Type B pancreatic cell (in vitro differentiated cells): ENCODE data around the gene CCDC158. TPM values are rescaled to one million over a fixed set of nuclear protein-coding genes. Genes with fewer than 3 reads are reported as not detected.
A peak's percentile ranks its signal among the peaks of the same experiment; 100 is the strongest.

Experiments used
- DNase-seq: peaks from one replicate; pipeline ENCODE4 v3.0.0; 2021; ENCODE audit warnings: mixed read lengths; ENCODE audit not compliant: unreplicated experiment; ENCODE audit errors: extremely low spot score
- H3K27ac Mint-ChIP-seq: 2 replicates; pipeline ENCODE4 v1.8.0; 2021; ENCODE audit warnings: mild to moderate bottlenecking, mixed read lengths
- H3K27me3 Mint-ChIP-seq: 2 replicates; pipeline ENCODE4 v1.8.0; 2021; ENCODE audit warnings: mixed read lengths
- H3K36me3 Mint-ChIP-seq: 2 replicates; pipeline ENCODE4 v1.8.0; 2021; ENCODE audit warnings: mixed read lengths
- H3K4me1 Mint-ChIP-seq: one replicate; pipeline ENCODE4 v1.8.0; 2021; ENCODE audit warnings: mixed read lengths; ENCODE audit not compliant: unreplicated experiment
- H3K4me3 Mint-ChIP-seq: 2 replicates; pipeline ENCODE4 v1.8.0; 2021; ENCODE audit warnings: mild to moderate bottlenecking, mixed read lengths
- H3K9me3 Mint-ChIP-seq: 2 replicates; pipeline ENCODE4 v1.8.0; 2021; ENCODE audit warnings: mixed read lengths
- CTCF ChIP-seq: fragments of 200-600 bp; sonication (generic); conservative IDR thresholded peaks from 2 replicates; pipeline ENCODE4 v1.5.0; 2021; ENCODE audit warnings: antibody characterized with exemption, mild to moderate bottlenecking
- total RNA-seq: library from RNA; stranded (reverse); gene quantifications from 2 replicates; pipeline ENCODE4 v1.2.1, GENCODE V29; 2021; ENCODE audit warnings: low replicate concordance

CCDC158 gene
- total RNA-seq, 1 donor from 2014 or later, result not detected

GRCh38 chr4:76449362-76449767, 28.4 kb upstream of the CCDC158 start:
- H3K27me3 Mint-ChIP-seq, result no peaks in the 10 kb centered on the region
- peaks cover 30% of the 10 kb centered on the region for H3K4me1 Mint-ChIP-seq
- H3K4me3 Mint-ChIP-seq, result no peak overlapping the region
- H3K9me3 Mint-ChIP-seq, result no peaks in the 10 kb centered on the region
- H3K36me3 Mint-ChIP-seq, result peaks cover 4% of the 10 kb centered on the region
- TF ChIP-seq CTCF, result no peak
- no peak for DNase-seq
- H3K27ac Mint-ChIP-seq, result no peak overlapping the region

GRCh38 chr4:76448211-76448610, 27.3 kb upstream of the CCDC158 start:
- TF ChIP-seq CTCF, result no peak
- Mint-ChIP-seq H3K27ac (no peak overlapping the region), H3K4me3 (no peak overlapping the region), H3K4me1 (peaks cover 34% of the 10 kb centered on the region), H3K36me3 (peaks cover 4% of the 10 kb centered on the region), H3K27me3 (no peaks in the 10 kb centered on the region), H3K9me3 (no peaks in the 10 kb centered on the region)
- DNase-seq, result no peak

GRCh38 chr4:76447393-76447851, 26.5 kb upstream of the CCDC158 start:
- Mint-ChIP-seq H3K27me3 (no peaks in the 10 kb centered on the region), H3K27ac (no peak overlapping the region)

GRCh38 chr4:76445911-76446310, 25.0 kb upstream of the CCDC158 start:
- H3K27me3 Mint-ChIP-seq, result no peaks in the 10 kb centered on the region
- no peak overlapping the region for H3K27ac Mint-ChIP-seq
- no peak overlapping the region for H3K4me3 Mint-ChIP-seq
- no peak for DNase-seq
- TF ChIP-seq CTCF, result no peak
- H3K9me3 Mint-ChIP-seq, result peaks cover 4% of the 10 kb centered on the region
- H3K36me3 Mint-ChIP-seq, result peaks cover 8% of the 10 kb centered on the region
- peaks cover 35% of the 10 kb centered on the region for H3K4me1 Mint-ChIP-seq

More at GRCh38 chr4:76447393-76447851, 26.5 kb upstream of the CCDC158 start:
- no peak for TF ChIP-seq CTCF
- no peak overlapping the region for H3K4me3 Mint-ChIP-seq
- DNase-seq, result no peak
- peaks cover 4% of the 10 kb centered on the region for H3K36me3 Mint-ChIP-seq
- peaks cover 35% of the 10 kb centered on the region for H3K4me1 Mint-ChIP-seq
- H3K9me3 Mint-ChIP-seq, result no peaks in the 10 kb centered on the region

- H3K4me1 Mint-ChIP-seq, result peaks cover 21% of the 10 kb centered on the region
- no peak for TF ChIP-seq CTCF
- H3K27ac Mint-ChIP-seq, result no peak overlapping the region
Observed at GRCh38 chr4:76443376-76443775, 22.4 kb upstream of the CCDC158 start.

GRCh38 chr4:76442807-76443206, 21.9 kb upstream of the CCDC158 start:
- peaks cover 11% of the 10 kb centered on the region for H3K9me3 Mint-ChIP-seq
- no peak for DNase-seq
- peaks cover 8% of the 10 kb centered on the region for H3K36me3 Mint-ChIP-seq
- no peaks in the 10 kb centered on the region for H3K27me3 Mint-ChIP-seq
- H3K27ac Mint-ChIP-seq, result peak overlapping the region; percentile 56
- peaks cover 21% of the 10 kb centered on the region for H3K4me1 Mint-ChIP-seq
- TF ChIP-seq CTCF, result no peak
- no peak overlapping the region for H3K4me3 Mint-ChIP-seq

More at GRCh38 chr4:76443376-76443775, 22.4 kb upstream of the CCDC158 start:
- Mint-ChIP-seq H3K36me3 (peaks cover 8% of the 10 kb centered on the region), H3K27me3 (no peaks in the 10 kb centered on the region), H3K9me3 (peaks cover 11% of the 10 kb centered on the region), H3K4me3 (no peak overlapping the region)
- DNase-seq, result no peak
